LoVo (cell line): ENCODE measurements around the gene MED15.
A peak's percentile ranks its signal among the peaks of the same experiment; 100 is the strongest.
"Not testable (repeated sequence)": the region's sequence is repeated elsewhere in the genome, so short reads cannot be mapped to it uniquely, and the experiment has no call there.

Experiments used
- DNase-seq: peaks from one replicate; pipeline ENCODE4 v3.0.0-alpha.2; 2016; ENCODE audit warnings: low spot score

Gene MED15

DNA sequence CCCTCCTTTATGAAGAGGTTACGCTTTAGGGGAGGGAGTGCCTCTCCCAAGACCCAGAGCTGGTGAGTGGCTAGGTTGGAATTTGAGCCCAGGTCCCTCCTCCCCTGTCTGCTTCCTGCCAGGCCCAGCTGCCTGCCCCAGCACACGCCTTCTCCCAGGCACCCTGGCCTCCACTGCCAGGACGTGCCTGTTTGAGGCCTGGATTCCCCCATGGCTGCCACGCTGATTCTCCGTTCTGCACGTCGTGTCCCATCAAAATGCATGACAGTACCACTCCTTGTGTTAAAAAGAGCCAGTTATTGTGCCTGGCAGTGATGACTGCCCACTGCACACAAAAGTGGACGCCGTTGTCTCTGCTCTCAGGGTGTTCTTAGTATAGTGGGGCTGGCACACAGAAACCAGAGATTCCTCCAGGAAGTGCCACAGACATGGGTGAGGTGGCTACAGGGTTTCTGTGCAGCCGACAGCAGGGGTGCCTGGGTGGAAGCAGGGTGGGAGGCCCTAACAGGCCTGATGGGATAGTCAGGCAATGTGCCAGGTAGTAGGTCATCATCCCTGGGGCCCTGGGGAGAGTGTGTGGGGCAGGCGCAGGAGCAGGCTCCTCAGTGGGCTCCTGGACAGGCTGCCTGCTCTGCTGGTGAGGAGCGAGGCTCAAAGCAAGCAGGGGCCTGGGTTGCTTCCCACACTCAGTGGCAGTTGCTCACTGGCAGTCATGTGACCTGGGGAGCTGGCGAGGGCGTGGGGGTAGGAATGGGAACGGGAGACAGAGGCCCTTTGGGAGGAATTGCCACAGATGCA lies 24.2 kb downstream of the MED15 start:
- DNase-seq: peak; percentile 76

DNA sequence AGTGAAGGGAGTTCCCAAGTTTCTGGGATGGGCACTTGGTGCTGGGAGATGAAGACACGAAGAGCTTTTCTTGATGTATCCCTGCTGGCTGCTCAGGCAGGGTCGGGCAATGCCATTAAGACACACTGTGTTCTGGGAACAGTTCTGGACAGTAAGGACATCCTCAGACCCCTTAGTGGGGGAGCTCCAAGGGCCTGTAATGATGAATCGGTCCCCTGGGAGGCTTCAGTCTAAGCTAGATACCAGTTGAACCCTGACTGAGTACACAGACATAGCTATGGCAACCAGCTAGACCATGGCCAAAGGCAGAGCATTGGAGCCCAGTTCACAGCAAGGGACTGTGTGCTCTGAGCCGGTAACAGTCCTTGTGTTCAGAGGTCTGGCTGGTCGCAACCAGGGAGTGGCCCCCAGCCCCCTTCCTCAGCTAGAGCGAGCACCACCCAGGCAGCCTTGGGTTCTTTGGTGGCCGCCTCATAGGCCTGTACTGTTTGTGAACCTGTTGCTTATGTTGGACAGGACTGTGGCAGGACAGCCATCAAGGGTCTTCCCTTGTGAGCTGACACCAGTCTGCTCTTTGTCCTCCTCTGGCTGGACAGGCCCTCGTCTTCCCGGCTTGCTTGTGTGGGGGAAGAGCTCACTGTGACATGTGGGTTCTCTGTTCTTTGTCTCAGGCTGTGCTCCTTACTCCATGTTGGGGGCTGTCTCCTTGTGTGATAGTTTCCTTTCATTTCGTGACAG lies 25.0 kb downstream of the MED15 start:
- DNase-seq: no peak

DNA sequence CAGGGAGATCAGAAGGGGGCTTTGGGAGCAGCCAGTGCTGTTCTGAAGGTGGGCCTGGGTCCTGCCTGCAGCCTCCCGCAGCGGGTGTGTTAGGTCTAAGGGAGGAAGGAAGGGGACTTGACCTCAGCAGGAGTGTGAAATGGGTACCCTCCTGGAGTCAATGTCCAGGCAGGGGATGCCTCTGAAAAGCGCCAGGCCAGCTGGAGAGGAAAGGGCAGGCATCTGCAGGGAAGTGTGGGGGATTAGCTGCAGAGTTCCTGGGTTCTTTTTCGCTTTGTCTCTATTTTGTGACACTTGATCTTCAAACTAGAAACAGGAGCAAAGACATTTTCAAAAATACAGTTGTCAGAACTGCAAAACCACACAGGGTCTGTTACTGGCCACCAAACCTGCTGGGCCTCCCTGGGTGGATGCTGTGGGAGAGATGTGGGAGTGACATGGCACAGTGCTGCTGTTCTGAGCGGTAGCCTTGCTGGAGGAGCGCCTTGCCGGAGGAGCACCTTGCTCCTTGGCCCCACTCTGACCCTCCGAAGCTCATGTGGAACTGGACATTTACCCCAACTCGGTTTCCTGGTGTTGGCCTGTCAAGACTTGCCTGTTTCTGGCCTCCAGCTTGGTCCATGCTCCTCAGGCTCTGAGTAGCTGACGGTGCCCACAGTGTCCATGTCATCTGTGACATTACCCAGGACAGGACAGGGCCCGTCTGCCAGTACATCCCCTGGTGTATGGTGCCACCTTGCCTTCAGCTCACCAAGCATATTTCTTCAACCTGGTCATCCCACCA lies 25.9 kb downstream of the MED15 start:
- no peak for DNase-seq

DNA sequence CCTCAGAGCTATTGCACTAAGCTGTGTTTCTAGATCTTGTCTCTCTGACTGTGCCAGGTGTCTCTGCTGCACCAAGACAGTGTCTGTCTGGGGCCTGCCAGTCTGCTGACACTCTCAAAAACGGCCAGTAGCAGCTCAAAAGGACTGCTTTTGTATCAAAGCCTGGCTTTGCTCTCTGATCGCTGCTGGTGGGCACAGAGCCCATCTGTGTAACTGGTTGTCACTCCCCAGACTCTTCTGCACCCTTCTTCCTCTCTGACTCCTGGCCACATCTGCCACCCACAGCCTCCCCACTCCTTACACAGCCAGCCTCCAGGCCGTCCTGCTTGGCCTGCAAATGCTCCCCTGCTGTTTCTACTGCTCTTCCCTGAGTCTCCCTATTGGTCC lies 26.5 kb downstream of the MED15 start:
- DNase-seq: no peak

DNA sequence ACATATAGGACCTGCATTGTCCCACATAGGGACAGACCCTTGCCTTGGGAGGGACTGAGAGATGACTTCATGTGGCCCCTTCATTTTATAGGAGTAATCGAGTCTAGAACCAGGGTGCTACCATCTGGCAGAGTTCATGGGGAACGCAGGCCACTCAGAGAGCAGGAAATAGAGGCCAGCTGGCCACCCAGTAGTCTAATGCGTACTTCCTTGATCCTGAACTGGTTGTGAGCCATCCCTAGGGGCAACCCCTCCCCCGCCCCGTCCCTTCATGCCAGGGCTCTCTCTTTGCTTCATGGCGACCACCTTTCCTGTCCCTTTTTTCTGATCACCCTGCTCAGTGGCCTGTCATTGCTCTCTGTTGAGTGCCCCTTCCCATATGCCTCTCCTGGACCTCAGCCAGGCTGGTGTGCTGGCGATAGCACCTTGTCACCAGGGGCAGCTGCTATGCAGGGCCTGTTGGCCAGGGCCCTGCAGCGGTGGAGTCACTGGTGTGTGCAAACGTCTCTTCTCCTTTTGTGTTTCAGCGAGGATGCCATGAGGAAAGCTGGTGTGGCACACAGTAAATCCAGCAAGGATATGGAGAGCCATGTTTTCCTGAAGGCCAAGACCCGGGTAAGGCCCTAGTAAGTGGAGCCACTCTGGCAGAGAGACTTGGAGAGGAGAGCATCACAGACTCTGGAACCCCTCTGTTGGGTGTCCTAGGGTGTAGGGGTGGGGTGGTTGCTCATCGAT lies 29.3 kb downstream of the MED15 start:
- DNase-seq: no peak

DNA sequence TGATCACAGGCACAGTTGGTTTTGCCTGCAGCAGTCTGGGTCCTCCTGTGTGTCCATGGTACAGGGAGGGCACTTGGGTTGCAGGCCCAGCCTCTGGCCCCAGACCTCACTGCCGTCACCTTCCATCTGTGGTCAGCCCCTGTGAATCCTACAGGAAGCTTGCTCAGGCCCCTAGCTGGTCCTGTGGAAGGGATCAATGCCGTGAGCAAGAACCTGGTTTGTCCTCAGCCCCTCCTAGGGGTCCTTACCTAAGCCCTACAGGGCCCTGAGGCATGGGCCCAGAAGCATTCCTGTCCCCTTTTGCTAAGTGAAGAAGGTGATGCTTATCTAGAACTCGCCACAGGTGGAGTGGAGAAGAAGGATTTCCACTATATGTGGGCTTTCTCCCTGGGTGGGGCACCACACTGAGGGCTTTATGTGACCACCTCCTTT lies 29.9 kb downstream of the MED15 start:
- no peak for DNase-seq

DNA sequence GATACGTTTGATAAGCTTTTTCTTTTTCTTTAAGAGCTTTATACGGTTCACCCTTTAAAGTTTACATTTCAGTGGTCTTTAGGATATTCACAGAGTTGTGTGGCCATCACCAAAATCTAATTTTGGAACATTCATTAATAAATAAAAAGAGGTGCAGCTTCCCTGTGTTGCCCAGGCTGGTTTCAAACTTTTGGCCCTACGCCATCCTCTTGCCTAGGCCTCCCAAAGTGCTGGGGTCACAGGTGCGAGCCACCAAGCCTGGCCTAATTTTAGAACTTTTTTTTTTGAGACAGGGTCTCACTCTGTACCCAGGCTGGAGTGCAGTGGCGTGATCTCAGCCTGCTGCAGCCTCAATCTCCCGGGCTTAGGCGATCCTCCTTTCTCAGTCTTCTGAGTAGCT lies 30.6 kb downstream of the MED15 start:
- DNase-seq: no peak

DNA sequence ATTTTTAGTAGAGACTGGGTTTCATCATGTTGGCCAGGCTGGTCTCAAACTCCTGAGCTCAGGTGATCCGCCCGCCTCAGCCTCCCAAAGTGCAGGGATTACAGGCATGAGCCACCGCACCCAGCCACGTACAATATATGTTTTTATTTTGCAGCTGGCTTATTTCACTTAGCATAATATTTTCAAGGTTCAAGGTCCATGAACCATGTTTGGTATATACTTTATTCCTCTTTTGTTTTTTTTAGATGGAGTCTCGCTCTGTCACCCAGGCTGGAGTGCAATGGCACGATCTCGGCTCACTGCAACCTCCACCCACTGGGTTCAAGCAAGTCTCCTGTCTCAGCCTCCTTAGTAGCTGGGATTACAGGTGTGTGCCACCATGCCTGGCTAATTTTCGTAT lies 31.5 kb downstream of the MED15 start:
- DNase-seq: not testable (repeated sequence)

DNA sequence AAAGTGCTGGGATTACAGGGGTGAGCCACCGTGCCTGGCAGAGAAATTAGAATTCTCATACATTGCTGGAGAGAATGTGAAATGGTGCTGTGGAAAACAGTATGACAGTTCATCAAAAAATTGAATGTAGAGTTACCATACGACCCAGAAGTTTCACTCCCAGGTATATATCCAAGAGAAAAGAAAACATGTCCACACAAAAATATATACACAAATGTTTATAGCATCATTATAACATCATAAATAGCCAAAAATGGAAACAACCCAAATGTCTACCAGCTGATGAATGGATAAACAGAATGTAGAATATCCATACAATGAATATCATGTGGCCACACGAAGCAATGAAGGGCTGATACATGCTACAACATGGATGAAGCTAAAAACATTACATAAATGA lies 34.6 kb downstream of the MED15 start:
- DNase-seq: no peak

DNA sequence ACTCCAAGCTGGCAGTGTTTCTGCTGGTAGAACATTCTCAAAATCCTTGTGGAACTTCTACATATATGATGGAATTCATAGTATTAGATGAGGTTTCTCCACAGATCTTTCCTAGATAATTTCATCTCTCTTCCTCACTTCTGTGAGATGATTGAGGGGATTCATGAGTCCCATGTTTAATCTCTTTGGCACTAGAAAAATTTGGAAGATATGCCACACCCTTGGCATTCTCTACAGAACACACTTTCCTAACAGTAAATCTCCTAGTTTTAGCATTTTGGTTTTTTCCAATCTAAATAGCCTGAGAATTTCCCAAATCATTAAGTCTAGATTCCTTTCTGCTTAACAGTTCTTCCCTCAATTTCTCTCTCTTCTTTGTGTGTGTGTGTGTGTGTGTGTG lies 35.3 kb downstream of the MED15 start:
- no peak for DNase-seq

DNA sequence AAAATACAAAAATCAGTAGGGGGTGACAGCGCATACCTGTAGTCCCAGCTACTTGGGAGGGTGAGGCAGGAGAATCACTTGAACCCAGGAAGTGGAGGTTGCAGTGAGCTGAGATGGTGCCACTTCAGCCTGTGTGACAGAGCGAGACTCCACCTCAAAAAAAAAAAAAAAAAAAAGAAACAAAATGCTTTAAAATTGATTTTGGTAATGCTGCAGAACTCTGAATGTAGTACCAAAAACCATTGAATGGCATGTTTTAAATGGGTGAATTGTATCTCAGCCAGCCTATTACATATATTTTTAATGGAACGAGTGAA lies 37.9 kb downstream of the MED15 start:
- not testable (repeated sequence) for DNase-seq

DNA sequence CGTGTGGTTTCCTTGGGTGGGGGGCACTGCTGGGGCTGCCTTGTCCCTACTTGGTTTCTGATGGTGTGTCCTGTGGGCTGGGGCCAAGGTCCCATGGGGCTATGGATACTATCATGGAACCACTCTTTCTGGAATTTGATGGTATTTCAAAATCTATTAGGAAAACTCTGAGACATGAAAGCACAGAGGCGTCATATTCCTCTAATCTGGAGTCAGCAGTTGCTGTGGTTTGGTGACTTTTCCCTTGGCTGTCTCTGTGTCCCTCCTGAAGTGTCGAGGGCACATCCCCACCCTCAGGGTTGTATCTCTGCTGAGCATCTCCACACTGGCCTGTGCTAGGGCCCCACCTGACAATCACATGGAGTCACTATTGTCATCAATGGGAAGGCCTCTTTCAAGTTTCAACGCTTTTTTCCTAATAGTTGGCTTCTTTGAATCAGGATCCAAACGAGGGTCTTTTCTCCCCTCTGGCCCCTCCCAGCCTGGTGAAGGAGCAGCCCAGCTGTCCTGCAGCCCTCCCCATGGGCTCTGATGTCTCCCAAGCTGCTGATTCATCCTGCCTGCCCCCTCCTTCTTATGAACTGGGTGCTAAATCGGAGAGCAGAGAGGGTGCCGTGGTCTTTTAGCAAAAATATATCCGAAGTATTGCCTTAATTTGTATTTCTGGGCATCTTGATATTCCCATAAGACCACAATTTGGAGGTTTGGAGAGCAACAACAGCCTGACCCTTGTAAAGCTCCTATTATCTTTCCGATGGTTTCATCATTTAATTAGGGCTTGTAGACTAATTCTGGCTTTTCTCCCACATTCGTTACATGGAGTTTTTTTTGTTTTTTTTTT lies 38.5 kb downstream of the MED15 start:
- no peak for DNase-seq

DNA sequence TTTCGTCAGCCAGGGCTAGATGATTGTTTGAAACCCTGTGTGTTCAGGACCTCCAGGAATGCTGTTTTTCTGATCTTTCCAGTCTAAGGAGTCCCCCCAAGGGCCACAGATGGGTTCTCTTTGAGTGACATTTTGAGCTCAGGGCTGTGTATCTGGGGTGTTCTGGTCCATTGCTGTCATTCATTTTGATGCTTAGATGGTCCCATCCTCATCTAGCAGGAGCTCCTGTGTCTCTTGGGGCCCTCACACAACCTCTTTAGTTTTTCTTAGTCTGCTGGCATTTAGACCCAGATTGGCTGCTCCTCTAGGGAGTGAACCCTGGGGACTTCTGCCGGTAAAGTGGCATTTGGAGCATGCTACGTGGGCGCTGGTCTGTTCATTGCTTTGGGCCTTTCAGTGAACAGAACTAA lies 39.1 kb downstream of the MED15 start:
- no peak for DNase-seq

DNA sequence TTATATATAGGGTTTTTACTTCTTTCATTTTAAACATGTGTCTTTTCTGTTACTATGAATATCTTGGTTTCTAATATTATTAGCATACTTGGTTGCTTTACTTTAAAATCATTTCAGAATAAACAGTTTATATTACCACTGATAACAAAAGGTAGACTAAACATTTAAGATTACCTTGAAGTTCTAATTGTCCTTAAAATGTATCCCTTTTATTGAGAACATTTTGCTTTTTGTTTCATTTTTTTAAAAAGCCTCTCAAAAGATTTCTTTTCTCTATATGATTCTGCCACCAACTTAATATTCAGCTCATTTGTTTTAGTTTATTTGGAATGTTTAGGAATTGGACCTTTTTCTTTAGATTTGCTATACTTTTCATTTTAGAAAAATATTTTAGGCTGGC lies 39.6 kb downstream of the MED15 start:
- DNase-seq: no peak

DNA sequence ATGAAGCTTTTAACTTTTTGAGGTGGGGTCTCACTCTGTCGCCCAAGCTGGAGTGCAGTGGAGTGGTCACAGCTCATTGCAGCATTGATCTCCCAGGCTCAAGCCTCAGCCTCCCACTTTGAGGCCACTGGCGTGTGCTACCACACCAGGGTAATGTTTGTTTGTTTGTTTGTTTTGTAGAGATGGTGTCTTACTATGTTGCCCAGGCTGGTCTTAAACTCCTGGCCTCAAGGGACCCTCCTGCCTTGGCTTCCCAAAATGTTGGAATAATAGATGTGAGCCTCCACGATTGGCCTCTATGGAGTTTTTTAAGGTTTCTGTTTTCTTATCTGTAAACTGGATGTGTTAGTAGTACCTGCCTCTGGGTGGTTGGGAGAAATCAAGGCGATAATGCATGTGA lies 41.4 kb downstream of the MED15 start:
- no peak for DNase-seq

DNA sequence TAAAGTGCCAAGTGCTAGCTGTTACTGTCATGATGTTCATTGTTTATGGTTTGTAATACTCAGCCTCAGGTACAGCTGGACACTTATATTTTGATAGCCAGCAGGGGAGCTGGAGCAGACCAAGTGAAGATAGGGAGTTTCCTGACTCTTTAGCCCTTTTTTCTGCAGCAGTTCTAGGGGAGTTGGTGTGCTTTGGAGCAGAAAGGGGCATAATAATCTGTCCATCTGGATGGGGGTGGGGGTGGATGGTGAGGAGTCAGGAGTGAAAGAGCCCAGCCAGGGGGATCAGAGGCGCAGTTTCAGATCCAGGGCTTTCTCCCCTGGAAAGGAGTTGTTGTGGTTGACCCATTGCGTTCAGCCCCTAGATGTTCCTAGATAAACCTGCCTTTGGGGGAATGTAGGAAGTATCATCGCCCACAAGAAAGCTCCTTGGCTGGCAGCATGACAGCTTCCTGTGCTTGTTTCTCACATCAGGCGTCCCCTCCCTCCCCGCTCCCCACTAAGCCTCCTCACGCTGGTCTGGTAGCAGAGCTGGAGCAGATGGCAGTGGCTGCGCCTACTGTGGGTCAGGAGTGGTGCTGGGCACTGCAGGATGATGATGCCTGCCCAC lies 41.9 kb downstream of the MED15 start:
- DNase-seq: no peak

DNA sequence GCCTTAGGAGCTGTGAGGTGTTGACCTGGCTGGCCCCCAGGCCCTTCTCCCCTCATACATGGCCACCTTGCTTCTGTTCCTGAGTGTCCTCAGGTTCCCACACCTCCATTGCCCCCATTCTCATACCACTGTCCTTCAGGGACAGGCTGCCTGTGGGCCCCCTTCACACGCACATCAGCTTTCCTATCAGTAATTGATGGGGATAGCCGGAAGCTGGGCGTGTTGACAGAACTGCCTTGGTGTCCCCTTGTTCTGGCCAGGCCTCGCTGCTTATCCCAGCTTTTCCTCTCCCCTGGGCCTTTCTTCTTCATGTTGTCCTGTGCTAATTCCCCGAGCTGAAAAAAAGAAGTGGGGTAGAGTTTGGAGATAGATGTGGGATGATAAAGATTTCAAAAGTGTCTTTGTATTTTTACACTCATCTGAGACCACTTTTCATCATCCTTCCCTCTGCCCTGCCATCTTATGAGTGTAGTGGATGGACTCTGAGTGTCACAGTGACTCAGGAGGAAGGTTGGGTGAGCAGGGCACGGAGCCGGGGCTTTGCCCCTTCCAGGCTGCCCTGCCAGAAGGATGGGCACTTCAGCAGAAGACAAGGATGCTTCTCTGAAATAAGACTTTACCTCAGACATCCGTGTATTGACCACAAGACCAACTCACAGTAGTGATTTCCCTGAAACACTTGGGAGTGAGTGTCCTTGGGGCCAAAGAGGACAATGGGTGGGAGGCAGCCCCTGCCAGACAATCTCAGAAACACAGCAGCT lies 42.8 kb downstream of the MED15 start:
- no peak for DNase-seq

DNA sequence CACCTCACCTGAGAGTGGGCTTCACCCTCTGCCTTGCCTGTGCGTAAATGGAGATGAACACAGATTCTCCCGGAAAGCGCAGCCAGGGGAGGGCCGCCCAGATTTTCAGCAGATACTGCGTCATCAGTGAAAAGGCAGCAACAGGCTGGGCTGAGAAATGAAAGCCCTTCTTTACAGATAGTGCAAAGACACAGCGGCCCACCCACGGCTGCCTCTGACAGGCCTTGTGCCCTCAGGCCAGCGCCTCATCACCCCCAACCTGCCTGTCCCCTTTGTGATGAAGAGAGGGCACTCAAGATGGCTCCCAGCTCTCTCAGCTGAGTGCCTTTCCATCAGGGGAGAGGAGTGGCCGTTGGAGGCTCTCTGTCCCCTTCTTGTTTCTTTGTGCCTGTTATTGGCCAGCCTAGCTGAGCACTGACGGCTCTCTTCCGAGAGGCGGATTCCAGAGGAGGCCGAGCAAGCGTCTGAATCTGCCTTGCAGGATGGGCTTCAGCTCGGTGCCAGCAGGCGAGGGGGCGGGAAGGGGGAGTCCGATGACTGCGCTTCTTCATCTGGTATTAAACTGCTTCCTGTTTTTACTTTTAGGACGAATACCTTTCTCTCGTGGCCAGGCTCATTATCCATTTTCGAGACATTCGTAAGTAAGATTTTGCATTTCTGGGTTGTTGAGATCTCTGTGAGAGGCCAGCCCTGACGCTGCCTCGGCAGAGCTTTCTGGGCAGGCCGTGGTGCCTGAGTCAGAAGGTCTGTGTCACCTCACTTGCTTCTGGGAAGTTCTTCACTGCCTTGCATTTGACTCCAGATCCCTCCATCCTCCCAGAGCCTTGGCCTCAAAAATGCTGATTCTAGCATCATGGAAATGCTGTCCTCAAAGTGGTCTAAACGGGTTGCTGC lies 43.7 kb downstream of the MED15 start:
- no peak for DNase-seq

DNA sequence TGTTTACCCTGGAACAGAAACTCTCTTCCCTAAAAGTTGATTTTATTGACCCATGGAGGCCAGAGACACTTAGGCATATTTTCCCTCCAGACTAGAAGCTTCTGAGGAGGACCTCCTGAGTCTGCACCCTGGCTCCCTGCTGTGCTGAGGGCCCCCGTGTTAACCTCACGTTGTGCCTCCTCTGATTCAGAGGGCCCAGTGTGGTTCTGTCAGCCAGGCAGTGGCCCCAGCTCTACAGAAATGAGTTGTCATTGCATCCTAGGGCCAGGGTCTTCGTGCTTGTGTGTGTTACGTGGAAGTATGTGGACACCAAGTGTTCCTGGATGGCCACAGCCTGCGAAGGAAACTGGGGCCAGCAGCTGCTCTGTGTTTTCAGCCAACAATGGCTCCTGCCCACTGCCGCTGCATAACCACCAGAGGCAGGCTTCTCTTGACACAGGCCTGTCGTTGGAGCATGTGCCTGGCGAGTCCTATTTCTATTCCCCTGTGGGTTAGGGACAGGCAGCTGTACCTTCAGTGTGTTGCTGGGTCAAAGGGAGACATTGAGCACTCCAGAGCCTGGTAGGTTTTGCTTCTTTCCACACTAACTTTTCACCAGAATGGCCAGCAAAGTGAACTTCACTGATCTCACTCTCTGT lies 44.5 kb downstream of the MED15 start:
- DNase-seq: no peak
